ENCODE data around the gene PRKCA.
A peak's percentile ranks its signal among the peaks of the same experiment; 100 is the strongest.
"Not testable (repeated sequence)": the region's sequence is repeated elsewhere in the genome, so short reads cannot be mapped to it uniquely, and the experiment has no call there.

Gene PRKCA

DNA sequence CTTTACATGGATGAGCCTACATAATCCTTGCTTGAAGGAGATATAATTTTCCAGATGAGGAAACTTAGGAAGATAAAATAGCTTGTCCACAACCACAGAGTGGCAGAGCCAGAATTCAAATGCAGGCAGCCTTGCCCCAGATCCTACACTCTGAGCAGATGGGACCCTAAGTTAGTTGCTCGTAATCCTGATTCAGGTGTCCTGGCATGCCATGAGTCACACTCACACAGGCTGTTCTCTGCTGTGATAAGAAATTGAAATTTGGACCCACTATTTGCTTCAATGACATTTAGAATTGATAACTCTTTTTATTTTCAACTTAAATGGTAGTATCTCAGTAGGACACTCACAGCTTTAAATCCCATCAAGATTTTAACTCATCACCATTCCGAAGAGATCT lies 381.8 kb downstream of the PRKCA start:
- no peak for DNase-seq (ENCODE audit: low spot score)

GRCh38 chr17:66684731-66685130 lies 382.3 kb downstream of the PRKCA start:
- DNase-seq (ENCODE audit: low spot score) = no peak

- no peak for DNase-seq (ENCODE audit: low spot score)
Observed at GRCh38 chr17:66686601-66687000, 384.2 kb downstream of the PRKCA start.

GRCh38 chr17:66687570-66688284 lies 385.3 kb downstream of the PRKCA start:
- DNase-seq (ENCODE audit: low spot score) = no peak

DNA sequence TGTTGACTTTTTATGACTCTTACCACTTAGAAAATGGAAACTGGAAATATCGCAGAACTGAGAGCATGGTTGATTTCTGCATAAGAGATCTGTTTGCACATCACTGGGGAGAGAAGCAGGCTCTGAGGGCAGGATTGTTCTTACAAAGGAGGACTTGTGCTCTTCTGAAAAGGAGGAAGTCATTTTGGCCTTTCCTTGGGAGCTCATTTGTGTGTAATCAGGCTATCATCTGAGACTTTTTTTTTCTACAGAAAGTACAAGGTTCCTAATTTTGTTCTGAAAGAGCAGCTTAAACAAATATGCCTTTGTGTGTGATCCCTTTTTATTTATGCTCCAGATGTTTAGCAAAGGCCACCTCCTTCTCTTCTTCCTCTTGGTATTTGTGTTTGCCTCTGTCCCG lies 386.8 kb downstream of the PRKCA start:
- DNase-seq (ENCODE audit: low spot score) = peak; percentile 59

- no peak for DNase-seq (ENCODE audit: low spot score)
Observed at GRCh38 chr17:66690166-66690565, 387.8 kb downstream of the PRKCA start.

GRCh38 chr17:66691644-66692420 lies 389.4 kb downstream of the PRKCA start:
- DNase-seq (ENCODE audit: low spot score) = peak; percentile 56

GRCh38 chr17:66692421-66692690 lies 389.9 kb downstream of the PRKCA start:
- no peak for DNase-seq (ENCODE audit: low spot score)

DNA sequence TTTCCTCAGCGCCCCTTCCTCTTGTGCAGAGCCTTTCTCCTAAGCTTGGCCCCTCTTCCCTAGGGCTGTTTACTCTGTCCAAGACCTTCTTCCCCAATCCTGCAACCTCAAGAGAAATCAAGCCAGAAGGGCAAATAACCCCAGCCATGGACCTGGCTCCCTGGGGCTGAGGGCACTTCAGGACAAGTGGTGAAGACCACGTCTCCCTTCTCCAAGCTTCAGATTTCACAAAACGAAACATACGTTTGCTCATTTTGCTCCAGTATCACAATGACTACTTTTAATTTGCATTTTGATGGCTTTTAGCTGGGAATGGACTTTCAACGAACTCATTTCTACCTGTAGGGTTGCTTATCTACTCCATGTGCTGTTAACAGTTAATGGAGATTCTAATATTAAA lies 392.7 kb downstream of the PRKCA start:
- DNase-seq (ENCODE audit: low spot score) = no peak

DNA sequence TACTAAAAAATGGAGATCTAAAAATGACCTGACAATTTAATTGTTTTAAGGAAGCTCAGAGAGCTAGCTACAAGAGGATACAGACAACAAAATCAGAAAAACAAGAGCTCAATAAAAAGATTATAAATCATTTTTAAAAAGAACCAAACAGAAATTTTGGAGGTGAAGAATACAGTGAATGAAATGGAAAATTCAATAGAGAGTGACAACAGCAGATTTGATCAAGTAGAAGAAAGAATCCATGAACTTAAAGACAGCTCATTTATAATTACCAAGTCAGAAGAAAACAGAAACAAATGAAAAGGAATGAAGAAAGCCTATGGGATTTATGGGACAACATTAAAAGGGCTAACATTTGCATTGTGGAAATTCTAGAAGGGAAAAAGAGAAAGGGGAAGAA lies 395.9 kb downstream of the PRKCA start:
- DNase-seq (ENCODE audit: low spot score) = no peak

- DNase-seq (ENCODE audit: low spot score) = no peak
Observed at GRCh38 chr17:66701462-66701861, 399.0 kb downstream of the PRKCA start.

GRCh38 chr17:66702106-66702936 lies 399.9 kb downstream of the PRKCA start:
- DNase-seq (ENCODE audit: low spot score) = no peak

DNA sequence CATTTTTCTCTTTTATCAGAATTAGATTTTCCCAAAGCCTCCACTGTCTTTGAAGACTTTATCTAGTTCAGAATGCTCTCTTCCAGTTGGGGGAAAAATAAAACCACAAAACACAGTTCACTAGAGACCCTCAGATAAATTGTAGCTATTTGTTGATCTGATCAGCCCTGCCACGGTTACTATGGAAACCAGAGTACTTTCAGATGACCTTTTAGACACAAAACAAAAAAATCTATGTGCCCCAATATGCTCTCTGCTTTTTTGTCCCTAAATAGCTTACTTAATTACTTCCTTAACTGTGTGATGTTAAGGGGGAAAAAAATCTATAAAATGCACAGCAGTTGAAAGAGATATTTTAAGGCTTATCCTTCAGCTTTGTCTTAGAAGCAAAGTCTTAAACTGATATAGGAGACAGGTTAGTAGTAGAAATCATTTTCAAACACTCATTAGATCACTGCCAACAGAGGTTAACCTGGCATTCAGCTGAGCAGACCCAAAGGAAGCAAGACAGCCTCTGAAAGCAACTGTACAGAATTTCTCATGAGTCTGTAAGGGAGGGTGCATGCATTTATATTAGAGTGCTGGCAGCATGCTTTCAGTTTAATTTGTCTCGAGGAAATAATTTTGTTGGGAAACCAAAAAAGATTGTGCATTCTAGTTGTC lies 402.6 kb downstream of the PRKCA start:
- DNase-seq (ENCODE audit: low spot score) = no peak

DNA sequence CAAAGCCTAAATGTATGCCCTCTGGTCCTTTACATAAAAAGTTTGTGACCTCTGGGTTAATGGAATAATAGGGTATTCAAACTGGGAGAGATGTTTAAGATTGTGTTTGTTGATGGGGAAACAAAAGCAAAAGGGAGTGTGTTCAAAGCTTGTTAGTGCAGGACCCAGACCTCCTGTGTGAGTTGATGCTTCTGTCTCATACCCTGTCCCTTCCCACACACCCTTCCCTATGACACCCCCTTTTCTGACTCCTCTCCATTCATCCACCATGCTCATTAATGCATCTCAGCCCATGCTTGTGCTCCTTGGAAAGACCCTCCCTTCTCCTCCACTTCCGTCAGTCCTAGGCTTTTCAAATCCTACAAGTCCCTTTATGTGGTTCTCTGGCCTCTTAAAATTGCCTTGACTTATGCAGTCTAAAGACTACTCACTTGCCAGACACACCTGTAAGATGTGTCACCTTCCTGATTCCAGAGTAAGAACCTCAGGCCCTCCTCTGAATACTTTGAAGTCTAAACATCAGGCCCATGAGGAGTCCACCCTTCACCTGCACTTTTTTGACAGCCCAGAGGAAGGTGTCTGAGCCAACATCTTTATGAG lies 404.5 kb downstream of the PRKCA start:
- DNase-seq (ENCODE audit: low spot score) = no peak

DNA sequence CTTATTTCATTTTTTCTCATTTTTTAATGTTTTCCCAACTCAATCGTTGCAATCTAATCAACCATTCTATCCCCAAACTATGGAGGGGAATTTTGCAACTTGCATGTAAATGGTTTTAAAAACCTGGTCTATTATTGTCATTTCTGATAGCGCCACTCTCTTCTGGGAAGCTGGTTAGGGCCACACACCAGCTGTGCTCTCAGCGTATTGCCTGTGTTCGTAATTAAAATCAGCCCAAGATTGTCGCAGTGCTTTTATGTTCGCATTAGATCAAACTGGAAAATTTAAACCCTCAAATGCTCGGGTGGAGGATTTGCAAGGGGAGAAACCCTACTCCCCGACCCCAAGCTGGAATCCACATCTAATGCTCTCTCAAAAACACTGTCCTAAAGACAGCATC lies 409.0 kb downstream of the PRKCA start:
- DNase-seq (ENCODE audit: low spot score) = no peak

GRCh38 chr17:66711881-66712321 lies 409.5 kb downstream of the PRKCA start:
- no peak for DNase-seq (ENCODE audit: low spot score)

- DNase-seq (ENCODE audit: low spot score) = no peak
Observed at GRCh38 chr17:66712453-66712852, 410.0 kb downstream of the PRKCA start.

DNA sequence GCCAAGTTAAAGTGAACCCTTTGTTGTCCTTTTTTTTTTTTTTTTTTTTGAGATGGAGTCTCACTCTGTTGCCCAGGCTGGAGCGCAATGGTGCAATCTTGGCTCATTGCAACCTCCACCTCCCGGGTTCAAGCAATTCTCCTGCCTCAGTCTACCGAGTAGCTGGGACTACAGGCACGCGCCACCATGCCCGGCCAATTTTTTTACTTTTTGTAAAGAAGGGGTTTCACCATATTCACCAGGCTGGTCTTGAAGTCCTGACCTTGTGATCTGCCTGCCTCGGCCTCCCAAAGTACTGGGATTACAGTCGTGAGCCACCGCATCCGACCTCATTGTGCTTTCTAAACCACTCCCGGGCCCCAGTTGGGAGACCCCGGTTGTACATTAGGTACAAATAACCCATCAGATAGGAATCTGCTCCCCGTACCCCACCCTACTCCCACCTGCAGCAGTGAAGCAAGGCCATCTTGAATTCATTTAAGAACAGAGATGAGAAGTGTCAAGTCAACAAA lies 410.7 kb downstream of the PRKCA start:
- not testable (repeated sequence) for DNase-seq (ENCODE audit: low spot score)

DNA sequence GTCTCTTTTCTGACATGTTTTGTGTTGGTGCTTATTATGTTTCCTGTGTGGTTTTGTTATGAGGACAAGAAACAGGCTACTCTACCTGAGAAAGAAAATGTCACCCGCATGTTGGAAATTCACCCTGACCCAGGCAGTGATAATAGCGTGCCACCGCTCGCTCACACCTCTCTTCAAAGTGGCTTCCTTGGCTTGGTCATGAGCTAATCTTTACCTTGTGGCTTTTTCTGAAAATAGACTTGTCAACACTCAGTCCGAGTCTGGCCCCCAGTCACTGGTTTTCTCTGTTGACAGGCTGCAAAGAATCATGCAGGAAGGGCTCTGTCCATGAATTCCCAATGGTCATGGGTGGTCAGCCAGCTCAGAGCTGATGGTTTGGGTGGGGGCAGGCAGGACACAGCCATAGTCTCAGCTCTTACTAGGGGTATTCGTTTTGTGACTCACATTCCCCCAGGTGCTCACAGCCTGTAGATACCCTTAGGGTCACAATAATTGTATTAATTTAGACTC lies 411.2 kb downstream of the PRKCA start:
- no peak for DNase-seq (ENCODE audit: low spot score)

DNA sequence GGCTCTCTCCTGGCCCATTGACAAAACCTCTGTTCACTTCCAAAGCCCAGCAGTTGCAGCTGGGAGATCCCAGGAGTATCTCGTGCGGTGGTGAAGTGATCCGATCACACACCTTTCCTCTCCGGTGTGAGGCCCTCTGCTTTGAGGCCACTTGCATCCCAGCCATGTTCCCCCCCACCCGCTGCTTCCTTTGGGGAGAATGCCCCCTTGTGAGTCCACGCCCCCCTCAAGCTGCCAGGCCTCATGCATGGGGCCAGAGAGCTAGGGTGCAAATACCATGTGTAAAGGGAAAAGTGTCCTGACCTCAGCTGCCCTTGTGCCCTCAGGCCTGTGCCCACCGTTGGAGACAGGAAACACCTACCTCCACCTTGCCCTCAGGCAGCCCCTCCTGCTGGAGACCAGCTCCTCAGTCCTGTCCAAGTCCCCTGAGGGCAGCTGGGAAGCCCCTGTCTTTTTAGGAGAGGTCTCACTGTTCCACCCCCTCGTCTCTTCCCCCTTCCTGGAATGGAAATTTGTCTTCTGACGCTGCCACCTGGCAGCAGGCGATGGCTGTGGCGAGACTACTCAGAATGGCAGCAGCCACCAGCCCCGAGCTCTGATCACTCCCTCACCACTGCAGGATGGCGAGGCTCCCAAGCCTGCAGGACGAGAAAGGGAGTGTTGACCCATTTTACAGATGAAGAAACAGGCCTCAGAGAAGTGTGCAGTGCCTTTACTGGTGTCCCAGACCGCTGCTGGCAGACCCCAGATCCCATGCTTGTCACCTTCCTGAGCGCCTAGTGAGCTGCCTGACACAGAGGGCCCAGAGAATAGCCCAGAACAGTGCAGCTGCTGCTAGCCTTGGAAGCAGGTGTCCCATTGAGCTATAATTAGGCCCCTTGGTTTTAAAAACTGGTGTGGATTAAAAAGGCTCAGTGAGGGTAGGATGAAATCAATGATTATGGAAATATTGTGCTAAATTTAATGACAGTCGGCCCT lies 411.9 kb downstream of the PRKCA start:
- no peak for DNase-seq (ENCODE audit: low spot score)
